HuH-7.5 (cell line): ENCODE results near the gene CDH22.
A peak's percentile ranks its signal among the peaks of the same experiment; 100 is the strongest.

Source experiments
- DNase-seq: peaks from one replicate; pipeline ENCODE4 v3.0.0; 2011; ENCODE audit warnings: low spot score

CDH22 gene

DNA sequence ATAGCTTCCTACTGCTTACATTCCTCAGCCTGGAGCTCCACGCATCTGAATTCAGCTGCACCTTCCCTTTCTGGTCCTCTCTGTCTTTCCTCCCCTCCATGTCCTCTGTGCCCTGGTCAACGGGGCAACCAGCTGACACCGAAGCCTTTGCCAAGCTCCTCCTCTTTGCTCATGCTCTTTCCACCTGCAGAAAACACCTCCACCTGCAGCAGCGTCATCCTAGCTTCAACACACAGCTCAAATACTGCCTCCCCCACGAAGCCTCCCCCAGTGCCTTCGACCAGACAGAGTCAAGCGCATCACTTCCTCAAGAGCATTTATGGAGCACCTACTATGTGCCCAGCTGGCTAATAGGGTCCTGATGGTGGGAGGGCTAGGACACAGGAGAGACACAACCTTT is 9.2 kb downstream of the CDH22 start:
- no peak for DNase-seq

DNA sequence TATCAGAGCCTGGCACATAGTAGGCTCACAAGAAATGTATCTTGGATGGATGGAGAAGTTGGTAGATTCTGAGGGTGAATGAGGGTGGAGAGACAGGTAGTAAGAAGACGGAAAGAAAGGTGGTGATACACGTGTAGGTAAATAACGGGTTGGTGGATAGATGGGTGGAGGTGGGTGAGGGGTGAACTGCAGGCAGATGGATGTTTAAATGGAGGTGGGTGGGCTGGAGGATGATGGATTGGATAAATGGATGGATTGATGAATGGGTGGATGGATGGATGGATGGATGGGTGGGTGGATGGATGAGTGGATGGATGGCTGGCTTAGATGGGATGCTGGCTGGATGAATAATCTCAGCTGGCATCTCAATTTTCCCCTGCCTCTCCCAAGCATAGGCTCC is 9.9 kb downstream of the CDH22 start:
- DNase-seq = no peak

DNA sequence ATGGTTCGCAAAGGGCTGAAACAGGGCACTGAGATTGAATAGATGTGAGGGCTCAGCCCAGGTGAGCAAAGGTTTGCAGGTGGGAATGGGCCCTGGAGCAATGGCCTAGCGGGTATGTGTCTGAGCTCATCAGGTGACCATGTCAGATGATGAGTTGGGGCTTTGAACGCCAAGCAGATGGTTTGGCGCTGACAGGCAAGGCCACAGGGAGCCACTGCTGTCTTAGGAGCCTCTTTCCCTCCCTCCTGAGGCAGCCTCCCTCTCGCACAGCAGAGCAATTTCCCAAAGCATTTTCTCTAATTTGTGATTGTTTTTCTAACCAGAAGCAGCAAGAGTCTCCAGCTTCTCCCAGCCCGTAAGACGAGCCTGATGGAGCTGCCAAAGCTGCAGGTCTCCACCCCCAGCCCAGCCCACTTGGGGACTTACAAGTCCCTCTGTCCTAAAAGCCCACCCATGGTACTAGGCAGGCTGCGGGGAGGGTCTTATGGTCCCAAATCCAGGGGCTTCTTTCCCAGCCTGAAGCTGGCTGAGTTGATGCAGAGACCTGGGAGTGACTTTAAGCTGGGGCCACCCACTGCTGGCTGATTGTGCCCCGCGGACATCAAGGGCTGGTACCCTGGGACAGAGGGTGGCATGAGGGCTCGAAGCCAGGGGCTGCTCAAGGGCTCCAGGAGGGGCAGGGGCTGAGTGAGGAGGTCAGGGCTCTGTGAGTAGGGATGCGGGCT is 11.6 kb downstream of the CDH22 start:
- DNase-seq = no peak

DNA sequence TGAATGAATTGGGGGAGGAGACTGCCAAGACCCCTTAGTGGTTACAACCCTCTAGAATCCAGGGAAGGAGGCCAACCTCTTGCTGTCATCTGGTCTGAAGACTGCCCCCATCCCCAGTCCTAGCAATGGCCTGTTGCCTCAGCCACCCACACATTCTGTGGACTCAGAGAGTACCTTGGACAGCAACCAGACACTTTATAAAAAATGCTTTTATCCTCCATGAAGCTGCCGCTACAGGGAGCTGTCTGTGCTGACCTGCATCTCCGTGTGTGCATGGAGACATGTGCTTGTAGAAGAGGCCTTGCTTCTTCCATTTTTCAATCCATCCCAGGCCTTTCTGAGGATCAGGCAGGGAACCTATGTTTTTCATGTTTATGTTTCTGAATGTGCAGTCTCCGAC is 15.2 kb downstream of the CDH22 start:
- DNase-seq = peak; percentile 48

DNA sequence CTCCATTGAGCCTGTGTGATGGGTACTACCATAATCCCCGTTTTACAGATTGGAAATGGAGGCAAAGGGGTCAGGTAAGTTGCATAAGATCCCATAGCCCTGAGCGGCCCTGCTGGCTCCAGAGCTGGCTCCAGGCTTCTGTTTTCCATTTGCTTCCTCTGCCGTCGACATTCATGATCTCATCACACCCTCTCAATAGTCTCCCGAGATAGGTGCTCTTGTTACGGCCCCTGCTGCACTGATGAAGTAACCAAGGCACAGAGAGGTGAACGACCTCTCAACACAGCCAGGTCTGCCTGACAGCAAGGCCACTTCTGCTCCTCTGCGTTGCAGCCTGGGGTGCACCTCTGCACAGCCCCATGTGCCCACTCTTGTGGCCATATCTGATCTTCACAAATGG is 16.9 kb downstream of the CDH22 start:
- DNase-seq = no peak

DNA sequence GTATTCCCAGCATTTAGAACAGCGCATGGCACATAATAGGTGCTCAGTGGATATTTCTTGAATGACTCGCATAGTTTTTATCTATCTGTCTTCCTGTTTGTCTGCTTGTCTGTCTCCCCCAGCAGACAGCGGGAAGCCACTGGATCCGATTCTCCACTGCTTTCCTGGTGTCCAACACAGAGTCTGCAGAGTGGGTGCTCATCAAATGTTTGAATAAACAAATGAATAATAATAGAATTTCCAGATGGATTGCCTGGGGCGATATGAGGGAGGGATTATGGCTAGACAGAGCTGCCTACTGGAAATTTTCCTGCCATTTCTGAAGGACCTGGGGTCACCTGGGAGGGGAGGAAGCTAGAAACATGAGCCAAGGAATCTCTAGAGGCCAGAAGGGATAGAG is 18.9 kb downstream of the CDH22 start:
- DNase-seq = no peak

DNA sequence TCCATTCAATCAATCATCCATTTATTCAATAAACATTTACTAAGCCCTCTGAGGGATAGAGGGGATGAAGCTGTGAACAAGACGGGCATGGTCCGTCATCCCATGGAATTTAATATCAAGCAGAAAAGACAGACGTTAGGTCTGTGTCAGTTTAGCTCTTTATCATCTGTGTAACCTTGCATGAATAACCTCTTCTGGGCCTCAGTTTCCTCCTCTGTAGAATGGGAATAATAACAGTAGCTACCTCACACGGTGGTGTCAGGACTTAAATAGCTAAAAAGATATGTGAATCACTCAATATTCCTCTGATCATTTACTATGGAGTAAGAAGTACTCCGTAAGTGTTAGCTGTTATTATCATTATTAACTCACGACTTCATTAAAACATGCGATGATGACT is 21.3 kb downstream of the CDH22 start:
- no peak for DNase-seq

DNA sequence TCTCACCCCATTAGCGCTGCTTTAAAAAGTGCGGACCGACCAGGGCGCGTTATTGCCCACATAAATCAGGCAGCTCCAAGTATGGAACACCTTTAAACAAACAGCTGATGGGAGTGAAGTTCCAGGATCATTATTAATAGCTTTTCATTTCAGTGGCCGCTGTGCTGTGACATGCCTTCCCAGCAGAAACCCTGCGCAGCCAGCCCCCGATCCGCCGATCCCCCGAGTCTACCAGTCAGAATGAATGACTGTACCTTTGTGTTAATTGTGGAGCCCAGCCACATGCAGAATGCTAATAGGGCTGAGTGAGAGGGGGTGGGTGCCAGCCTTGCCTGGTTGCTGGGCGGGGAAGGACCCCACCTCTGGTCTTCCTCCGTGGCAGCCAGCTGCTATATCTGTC is 21.9 kb downstream of the CDH22 start:
- DNase-seq = no peak

DNA sequence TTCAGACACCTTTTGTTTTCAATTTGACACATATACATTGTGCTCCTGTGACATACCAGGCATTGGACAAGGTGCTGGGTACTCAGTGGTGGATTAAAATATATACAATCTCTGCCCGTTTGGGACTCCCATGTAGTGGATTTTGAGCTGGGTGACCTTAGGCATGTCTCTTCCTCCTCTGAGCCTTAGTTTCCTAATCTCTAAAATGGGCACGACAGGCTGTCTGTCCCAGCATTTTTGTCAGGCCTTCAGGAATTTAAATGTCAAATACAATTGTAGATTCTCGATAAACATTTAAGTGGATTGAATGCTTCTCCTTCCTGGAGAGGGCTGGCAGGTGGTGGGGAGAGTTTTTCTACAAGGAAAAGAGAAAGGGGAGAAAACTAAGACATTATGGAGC is 22.6 kb downstream of the CDH22 start:
- DNase-seq = no peak

DNA sequence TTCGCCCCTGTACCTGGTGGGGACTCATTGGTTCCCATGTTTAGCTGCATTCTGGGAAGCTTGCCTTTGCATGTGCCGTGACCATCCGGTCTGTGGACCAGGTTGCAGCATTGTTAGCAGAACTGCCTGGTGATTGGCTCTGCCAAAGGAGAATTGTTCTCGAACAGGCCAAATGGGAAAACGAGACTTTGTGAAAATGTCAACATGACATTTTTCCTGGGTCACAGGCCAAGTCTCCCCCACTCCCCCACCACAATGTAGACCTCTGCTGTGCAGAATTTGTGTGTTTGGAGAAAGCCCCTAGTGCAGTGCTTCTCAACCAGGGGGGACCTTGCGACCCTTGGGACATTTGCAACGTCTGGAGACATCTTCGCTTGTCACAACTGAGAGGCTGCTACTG is 23.2 kb downstream of the CDH22 start:
- DNase-seq = no peak

DNA sequence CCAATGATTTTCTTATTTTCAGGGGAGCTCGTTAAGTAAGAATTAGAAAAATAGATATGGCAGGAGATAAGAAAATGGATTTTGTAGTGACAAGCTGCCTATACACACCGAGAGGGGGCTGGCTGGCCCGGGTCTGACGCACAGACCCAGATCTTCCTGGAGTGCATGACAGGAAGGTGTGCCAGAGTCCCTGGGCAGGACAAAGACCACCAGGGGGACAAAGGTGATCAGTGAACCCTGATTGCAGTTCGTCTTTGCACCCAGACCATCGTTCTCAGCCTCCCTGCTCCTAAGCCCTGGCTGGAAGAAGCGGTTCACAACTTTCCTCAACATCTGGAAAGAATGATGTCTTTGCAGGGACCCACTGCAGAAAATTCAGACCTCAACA is 24.3 kb downstream of the CDH22 start:
- DNase-seq = no peak

DNA sequence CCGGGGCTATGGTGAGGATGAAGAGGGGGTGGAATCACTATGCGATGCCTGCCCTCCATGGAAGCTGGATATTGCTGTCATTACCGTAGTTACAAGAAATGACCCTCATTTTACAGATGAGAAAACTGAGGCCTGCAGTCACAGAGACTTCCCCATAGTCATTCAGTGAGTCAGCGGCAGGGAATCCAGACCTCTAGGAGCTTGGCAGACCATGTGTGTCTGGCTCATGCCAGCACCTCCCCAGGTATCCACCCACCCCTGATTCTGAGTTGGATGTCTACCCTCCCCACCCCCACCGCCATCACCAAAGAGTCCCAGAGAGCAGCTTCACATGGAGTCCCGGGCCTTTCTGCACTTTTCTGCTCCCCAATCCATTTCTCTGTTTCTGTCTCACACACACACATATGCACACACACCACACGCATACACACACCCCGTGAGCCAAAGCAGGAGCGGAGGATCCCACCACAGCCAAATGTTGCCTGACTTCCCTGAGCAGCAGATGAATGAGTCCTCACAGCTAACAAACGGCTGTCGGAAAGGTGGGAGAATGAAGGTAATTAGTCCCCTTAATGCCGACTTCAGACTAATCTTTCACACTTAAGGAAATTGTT is 24.8 kb downstream of the CDH22 start:
- DNase-seq = no peak

DNA sequence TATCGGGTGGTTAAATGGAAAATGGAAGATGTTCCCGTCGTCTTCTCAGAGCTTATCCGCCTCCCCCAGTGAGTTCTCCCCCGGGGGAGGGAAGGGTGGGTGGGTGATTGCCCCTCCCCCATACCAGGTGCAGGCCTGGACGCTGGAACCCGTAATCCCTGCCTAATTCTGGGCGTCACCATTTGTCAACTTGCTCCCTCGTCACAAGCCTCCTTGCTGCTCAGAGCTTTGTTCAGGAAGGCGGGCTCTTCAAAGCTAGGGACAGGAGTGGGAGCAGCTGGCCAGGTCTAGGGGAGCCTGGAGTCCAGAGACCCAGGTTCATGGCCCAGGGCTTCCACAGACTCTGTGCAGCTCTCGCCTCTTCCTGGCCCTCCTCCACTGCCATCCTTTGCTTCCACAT is 25.6 kb downstream of the CDH22 start:
- no peak for DNase-seq

DNA sequence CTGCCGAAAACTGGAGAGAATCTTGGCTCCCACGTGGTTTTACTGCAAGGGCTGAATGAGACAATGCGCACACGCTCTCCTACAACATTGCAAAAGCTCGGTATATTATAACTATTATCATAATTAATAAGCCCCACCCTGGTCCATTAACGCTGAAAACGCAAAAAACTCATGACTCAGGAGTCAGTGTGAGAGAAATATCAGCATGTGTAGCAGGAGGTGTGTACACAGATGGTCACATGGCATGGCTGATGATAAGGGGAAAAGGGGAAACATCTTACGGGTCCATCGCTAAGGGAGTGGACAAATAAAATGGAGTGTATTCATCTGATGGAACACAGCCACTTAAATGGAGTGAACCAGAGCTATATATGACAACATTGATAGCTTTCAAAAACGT is 29.2 kb downstream of the CDH22 start:
- no peak for DNase-seq

DNA sequence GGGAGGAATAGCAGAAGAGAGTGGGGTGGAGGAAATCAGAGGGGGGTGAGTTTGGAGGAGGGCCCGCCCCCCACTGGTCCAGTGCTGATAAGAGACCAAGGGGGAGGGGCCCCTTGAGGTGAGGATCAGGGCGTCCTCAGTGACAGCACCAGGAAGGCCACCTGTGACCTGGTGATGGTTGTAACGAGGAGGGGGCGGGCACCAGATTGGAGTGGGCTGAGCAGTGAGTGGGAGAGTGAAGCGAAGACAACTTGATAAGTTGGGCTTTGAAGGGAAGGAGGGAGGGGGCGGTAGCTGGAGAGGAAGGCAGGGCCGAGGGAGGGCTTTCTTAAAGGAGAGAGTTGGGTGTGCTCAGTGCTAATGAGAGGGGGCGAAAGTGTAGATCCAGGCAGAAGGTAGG is 30.7 kb downstream of the CDH22 start:
- no peak for DNase-seq

DNA sequence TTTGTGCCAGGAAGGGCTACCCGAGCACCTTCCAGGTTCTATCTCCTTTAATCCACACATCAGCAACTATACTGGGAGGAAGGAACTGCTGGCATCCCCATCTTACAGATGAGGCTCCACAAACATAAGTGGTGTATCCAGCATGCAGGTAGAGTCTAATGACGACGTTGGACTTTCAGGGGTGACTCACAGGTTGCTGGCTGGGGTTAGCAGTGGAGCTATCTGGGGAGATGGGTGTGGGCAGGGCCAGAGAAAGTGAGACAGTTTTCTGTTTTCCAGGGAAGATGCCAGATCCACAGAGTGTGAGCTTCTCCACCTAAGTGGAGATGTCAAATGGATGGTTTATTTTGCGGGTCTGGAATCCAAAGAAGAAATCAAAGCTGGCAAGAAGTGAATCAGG is 31.8 kb downstream of the CDH22 start:
- no peak for DNase-seq

DNA sequence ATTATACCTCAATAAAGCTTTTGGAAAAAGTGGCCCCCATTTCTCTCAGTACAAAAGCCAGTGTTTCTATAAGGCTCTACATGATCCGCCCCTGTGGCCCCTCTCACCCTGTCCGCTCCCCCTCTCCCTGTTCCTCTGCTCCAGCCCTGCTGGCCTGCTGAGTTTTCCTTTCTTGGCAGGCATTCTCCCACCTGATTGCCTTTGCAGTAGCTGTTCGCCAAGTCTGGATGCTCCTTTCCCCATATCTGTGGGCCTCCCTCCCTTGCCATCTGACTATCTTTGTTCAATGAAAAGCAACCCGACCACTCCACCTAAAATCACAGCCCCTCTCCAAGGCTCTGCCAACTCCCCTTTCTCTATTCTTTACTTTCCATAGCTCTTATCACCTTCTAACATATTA is 33.2 kb downstream of the CDH22 start:
- DNase-seq = no peak

DNA sequence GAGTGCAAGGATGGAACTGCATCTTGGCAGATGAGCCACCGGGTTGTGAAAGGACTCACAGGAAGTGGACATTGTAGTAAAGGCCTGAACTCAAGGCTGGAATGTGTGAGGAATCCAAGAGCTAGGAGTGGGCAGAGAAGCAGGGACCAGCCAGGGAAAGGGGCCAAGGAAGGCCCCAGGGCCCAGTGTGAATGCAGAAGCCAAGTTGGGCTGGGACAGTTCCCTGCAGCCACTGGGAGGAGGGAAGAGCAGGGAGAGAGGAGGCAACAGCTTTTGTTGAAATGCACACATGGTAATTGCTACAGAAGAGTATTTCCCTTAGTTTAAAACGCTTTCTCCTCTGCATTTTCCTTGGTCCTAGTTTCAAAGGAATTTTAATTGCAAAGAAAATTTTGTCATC is 34.6 kb downstream of the CDH22 start:
- DNase-seq = no peak

DNA sequence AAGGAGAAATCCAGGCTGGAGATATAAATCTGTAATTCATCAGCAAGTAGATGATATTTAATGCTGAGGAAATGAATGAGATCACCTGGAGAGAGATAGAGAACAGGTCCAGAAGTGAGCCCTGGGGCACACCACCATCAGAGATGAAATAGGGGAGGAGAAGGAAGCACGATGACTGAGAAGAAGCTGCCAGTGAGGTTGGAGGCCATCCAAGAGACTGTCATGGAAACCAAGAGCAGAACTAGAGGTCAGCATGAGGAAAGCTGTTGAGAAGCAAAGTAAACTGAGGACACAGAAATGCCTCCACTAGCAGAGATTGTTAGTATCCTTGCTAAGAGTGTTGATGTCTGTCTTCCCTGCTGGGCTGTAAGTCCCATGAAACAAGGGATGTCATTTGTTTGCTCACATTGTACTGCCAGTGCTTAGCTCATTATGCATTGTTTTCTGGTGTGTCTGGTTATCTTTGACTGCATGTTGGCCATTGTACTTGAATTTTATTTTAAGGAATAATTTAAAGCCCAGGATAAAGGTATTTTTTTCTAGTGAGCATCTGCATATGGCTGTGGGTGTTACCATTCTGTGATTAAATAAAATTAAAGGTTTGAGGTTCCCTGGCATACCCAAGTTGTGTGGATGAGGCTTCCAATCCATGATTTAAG is 35.8 kb downstream of the CDH22 start:
- no peak for DNase-seq

DNA sequence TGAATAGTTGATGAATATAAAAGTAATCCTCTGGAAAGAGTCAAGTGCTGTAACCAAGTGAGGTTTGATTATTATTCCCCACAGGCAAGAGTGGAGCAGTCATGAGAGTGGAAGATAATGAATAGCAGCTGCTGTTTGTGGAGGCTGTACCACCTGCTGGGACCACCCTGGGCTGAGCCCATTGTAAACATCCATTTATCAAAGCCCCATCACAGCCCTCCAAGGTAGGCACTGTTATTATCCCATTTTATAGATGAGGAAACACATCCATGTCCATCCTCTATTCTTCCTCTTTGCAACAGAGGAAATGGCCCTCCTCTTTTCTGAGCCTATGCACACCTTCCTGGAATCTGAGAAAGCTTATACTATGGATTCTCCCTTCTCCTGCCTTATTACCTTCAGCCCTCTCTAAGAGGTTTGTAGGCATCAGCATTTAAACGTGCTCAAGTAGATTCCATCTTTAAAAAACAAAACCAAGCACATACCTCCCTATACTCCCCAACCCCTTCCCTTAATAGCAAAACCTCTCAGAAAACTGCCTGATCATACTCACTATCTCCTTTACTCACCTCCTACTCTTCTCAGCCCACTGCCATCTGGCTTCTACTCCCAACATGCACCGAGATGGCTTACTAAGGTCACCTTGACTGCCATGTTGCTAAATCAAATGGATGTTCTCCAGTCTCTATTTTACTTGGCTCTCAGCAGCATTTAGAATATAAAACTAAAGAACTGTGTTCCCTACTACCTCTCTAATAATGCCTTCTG is 37.1 kb downstream of the CDH22 start:
- DNase-seq = no peak

DNA sequence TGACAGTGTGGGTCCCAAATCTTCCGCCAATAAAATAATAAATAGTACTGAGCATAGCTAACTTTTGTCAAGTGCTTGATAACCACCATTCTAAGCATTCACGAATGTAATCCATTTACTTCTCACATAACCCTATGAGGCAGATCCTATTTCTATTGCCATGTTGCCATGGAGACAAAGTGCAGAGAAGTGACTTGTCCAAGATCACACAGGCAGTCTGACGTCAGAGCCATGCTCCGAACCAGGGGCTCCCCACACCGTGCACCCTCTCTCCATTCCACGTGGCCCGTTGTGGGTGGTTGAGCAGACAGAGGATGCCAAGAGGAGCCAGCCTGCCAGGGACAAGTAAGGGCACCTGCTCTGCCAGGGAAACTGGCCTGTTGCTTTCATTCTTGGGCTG is 38.9 kb downstream of the CDH22 start:
- no peak for DNase-seq

DNA sequence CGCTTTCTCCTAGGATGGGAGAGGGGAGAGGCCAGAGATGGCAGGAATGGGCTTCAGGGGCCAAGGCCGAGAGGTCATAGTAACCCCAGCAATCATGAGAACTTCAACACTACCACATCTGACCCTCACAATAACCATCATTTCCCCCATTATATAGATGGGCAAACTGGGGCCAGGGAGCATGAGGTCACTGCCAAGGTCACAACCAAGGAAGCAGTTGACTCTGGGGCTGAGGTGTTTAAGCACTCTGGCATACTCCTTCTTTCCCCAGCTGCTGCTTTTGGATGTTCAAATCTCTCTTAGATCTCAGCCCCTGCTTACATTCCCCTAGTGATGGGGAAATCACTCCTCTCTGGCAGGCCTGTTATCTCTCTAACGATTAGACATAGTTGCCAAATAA is 39.6 kb downstream of the CDH22 start:
- no peak for DNase-seq

DNA sequence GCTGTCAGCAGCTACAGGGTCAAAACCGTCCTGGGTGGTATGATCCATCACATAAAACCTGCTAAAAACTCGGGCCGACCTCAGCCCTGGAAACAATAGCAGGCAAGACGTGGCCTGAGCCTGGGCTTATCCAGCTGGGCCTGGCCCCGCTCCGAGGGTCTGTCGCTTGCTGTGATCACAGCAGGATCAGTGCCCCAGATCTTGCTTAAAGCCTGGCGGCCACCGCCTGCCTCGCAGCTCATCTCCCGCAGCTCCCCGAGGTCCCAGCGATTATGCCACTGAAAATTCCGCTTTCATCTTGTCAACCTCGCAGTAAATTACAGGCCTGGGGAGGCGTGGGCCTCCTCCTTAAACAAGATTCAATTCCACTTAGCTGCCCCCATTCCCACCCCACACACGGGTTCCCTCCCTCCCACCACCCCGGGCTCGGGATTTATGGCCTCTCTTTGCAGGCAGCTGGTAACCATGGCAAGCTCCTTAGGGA is 40.1 kb downstream of the CDH22 start:
- DNase-seq = no peak
